ENCODE measurements around the gene HM13.

The HM13 gene

DNA sequence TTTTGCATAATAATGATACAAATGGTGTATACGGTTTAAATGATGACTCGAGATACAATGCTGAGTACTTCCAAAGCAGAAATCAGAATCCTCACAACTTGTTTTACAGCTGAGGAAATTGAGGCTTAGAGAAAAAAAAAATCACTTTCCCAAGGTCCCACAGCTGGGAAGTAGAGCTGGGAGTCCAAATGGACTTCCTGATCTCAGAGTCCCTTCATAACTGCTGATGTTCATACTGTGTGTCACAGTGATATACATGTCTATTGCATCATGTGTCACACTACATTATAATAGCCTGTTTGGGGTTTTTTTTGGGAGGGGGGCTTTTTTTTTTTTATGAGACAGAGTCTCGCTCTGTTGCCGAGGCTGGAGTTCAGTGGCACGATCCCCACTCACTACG is 8.5 kb downstream of the HM13 start:
- Mint-ChIP-seq H3K27me3 (ENCODE audit: low read depth, poor library complexity) (no peaks in the 10 kb centered on the region), H3K4me1 (peaks cover 8% of the 10 kb centered on the region), H3K27ac (no peak overlapping the region), H3K9me3 (no peaks in the 10 kb centered on the region), H3K4me3 (no peak overlapping the region), H3K36me3 (ENCODE audit: low read depth) (peaks cover 32% of the 10 kb centered on the region)
- DNase-seq, result no peak
- TF ChIP-seq, protein P1, sequence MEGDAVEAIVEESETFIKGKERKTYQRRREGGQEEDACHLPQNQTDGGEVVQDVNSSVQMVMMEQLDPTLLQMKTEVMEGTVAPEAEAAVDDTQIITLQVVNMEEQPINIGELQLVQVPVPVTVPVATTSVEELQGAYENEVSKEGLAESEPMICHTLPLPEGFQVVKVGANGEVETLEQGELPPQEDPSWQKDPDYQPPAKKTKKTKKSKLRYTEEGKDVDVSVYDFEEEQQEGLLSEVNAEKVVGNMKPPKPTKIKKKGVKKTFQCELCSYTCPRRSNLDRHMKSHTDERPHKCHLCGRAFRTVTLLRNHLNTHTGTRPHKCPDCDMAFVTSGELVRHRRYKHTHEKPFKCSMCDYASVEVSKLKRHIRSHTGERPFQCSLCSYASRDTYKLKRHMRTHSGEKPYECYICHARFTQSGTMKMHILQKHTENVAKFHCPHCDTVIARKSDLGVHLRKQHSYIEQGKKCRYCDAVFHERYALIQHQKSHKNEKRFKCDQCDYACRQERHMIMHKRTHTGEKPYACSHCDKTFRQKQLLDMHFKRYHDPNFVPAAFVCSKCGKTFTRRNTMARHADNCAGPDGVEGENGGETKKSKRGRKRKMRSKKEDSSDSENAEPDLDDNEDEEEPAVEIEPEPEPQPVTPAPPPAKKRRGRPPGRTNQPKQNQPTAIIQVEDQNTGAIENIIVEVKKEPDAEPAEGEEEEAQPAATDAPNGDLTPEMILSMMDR (IDR thresholded peaks at IDR 0.05), result no peak

DNA sequence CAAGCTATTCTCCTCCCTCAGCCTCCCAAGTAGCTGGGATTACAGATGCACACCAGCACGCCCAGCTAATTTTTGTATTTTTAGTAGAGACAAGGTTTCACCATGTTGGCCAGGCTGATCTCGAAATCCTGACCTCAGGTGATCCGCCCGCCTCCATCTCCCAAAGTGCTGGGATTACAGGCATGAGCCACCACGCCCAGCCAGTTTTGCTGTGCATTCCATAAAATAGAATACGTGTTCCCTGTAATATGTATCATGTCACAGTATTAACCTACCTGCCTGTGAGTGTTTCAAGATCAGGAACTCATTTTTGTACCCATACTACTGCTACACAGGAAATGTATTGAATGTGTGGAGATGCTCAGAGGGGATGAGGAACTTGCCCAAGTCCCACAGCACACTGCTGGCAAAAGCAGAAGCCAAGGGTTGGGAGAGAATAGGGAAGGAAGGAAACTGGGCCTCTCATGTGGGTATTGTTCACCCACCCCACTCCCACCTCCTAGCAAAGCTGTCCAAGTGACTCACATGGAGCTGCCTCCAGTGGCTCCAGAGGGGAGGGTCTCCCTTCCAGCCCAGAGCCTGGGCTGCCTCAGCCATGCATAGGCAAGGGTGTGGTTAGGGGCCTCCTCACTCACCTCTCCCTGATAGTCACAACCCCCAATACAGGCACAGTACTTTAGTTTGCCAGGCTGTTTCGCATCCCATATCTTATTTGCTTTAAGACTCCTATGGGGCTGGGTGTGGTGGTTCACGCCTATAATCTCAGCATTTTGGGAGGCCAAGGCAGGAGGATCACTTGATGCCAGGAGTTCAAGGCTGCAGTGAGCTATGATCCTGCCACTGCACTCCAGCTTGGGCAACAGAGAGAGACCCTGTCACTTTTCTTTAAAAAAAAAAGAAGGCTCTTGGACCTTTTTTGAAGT is 9.4 kb downstream of the HM13 start:
- no peak overlapping the region for H3K4me3 Mint-ChIP-seq
- H3K36me3 Mint-ChIP-seq (ENCODE audit: low read depth), result peaks cover 38% of the 10 kb centered on the region
- no peaks in the 10 kb centered on the region for H3K27me3 Mint-ChIP-seq (ENCODE audit: low read depth, poor library complexity)
- H3K27ac Mint-ChIP-seq, result no peak overlapping the region
- no peaks in the 10 kb centered on the region for H3K9me3 Mint-ChIP-seq
- H3K4me1 Mint-ChIP-seq, result peaks cover 8% of the 10 kb centered on the region
- TF ChIP-seq, protein P1 (IDR thresholded peaks at IDR 0.05), result no peak
- no peak for DNase-seq

DNA sequence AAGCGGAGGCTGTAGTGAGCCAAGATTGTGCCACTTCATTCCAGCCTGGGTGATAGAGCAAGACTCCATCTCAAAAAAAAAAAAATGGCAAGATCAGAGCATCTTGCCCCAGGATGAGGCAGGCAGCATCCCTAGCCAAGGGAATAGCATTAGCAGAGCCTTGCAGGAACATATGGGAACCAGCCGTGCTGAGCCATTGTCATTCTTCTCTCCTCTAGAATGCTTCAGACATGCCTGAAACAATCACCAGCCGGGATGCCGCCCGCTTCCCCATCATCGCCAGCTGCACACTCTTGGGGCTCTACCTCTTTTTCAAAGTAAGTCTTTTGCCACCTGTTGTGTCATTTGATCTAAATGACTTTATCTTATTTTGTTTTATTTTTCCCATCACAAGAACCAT is 13.0 kb downstream of the HM13 start:
- H3K4me1 Mint-ChIP-seq, result no peaks in the 10 kb centered on the region
- TF ChIP-seq, protein P1 (IDR thresholded peaks at IDR 0.05), result no peak
- peaks cover 51% of the 10 kb centered on the region for H3K36me3 Mint-ChIP-seq (ENCODE audit: low read depth)
- no peaks in the 10 kb centered on the region for H3K9me3 Mint-ChIP-seq
- H3K27ac Mint-ChIP-seq, result no peak overlapping the region
- H3K27me3 Mint-ChIP-seq (ENCODE audit: low read depth, poor library complexity), result no peaks in the 10 kb centered on the region
- DNase-seq, result no peak
- H3K4me3 Mint-ChIP-seq, result no peak overlapping the region

DNA sequence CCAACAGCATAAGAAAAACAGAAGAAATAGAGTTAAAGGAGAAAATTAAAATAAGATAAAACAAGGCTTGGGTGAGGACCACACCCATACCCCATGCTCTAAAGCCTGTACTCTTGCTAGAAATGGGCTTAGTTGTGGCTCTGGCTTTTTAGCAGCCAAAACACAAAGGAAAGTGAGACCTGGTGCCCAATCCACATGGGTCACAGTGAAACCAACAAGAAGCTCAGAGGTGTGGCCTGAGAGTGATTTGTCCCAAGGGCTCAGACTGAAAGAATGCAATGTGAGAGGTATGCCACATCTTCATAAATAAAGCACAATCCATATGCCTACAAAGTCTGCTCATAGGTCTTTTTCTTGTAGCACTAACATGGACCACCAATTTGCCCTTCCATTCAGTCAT is 21.1 kb downstream of the HM13 start:
- H3K27ac Mint-ChIP-seq, result no peak overlapping the region
- peaks cover 82% of the 10 kb centered on the region for H3K36me3 Mint-ChIP-seq (ENCODE audit: low read depth)
- DNase-seq, result no peak
- no peaks in the 10 kb centered on the region for H3K4me1 Mint-ChIP-seq
- TF ChIP-seq, protein P1 (IDR thresholded peaks at IDR 0.05), result no peak
- H3K4me3 Mint-ChIP-seq, result no peak overlapping the region
- H3K27me3 Mint-ChIP-seq (ENCODE audit: low read depth, poor library complexity), result no peaks in the 10 kb centered on the region
- H3K9me3 Mint-ChIP-seq, result no peaks in the 10 kb centered on the region

DNA sequence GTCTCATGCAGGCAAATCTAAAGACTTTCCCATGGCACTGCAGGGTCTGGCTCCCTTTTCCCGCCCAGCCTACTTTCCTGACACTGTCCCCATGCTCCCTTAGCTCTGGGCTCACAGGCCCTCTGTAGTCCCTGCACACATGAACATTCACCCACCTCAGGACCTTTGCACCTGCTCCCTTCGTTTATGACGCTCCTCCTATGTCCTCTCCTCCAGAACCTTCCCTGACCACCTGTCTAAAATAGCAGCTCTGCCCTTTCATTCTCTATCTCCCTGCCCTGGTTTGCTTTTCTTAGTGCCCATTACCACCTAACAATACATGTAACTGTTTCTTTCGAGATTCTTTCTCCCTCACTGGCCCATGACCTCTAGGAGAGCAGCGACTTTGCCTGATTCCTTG is 22.3 kb downstream of the HM13 start:
- H3K27ac Mint-ChIP-seq, result no peak overlapping the region
- no peak overlapping the region for H3K4me3 Mint-ChIP-seq
- H3K4me1 Mint-ChIP-seq, result no peaks in the 10 kb centered on the region
- H3K36me3 Mint-ChIP-seq (ENCODE audit: low read depth), result peaks cover 73% of the 10 kb centered on the region
- H3K9me3 Mint-ChIP-seq, result no peaks in the 10 kb centered on the region
- TF ChIP-seq, protein P1 (IDR thresholded peaks at IDR 0.05), result no peak
- H3K27me3 Mint-ChIP-seq (ENCODE audit: low read depth, poor library complexity), result no peaks in the 10 kb centered on the region
- DNase-seq, result no peak
